GM18508 (cell line): ENCODE measurements around the gene XPNPEP3.

Experiments used
- ATAC-seq: cut with Tn5 transposase; IDR thresholded peaks from one replicate; pipeline ENCODE4 v1.9.1; 2021; ENCODE audit warnings: moderate number of reproducible peaks; ENCODE audit not compliant: insufficient read depth, unreplicated experiment

The XPNPEP3 gene

DNA sequence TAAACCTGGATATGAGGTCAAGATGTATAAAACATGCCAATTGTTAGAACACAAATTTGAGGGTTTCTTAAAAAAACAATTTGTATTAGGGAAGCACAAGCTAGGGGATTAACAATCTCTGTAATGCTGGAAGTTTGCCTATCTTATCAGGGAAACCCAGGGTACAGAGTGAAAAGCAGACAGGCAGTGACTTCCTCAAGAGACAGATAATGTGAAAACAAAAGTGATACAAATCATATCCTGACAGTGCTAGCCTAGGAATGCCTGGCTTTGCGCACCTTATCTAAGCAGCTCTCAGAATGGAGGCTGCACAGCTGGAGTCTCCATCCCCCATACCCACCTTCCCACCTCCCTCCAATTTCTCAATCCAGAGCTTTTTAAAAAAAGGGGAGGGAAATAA lies 71.7 kb downstream of the XPNPEP3 start:
- no peak for ATAC-seq

DNA sequence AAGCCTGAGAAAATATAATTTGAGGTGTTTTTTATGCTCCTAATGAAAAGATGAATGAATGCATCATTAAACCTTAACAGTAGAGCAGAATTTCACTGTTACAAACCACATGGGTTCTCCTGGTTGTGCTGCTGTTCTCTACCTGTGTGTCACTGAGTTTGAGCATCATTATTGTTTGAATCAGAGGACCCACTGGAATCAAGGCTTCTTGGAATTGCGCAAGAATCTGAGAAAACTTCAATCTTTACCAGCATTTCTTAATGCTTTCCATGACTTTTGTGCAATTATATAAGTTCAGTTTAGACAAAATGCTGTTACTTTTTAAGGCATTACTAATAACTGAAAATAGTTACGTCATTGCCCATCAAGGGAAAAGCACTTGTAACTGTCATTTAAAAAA lies 75.4 kb downstream of the XPNPEP3 start:
- ATAC-seq, result no peak

DNA sequence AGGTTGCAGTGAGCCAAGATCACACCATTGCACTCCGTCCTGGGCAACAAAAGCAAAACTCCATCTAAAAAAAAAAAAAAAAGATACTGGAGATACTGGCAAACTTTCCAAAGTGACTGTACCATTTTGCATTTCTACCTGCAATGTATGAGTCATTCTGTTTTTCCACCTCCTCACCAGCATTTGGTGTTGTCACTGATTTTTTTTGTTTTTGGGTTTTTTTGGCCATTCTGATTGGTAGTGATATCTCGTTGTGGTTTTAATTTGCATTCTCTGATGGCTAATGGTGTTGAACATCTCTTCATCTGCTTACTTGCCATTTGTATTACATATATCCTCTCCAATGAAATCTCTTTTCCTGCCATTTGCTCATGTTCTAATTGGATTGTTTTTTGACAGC lies 82.3 kb downstream of the XPNPEP3 start:
- ATAC-seq, result no peak

DNA sequence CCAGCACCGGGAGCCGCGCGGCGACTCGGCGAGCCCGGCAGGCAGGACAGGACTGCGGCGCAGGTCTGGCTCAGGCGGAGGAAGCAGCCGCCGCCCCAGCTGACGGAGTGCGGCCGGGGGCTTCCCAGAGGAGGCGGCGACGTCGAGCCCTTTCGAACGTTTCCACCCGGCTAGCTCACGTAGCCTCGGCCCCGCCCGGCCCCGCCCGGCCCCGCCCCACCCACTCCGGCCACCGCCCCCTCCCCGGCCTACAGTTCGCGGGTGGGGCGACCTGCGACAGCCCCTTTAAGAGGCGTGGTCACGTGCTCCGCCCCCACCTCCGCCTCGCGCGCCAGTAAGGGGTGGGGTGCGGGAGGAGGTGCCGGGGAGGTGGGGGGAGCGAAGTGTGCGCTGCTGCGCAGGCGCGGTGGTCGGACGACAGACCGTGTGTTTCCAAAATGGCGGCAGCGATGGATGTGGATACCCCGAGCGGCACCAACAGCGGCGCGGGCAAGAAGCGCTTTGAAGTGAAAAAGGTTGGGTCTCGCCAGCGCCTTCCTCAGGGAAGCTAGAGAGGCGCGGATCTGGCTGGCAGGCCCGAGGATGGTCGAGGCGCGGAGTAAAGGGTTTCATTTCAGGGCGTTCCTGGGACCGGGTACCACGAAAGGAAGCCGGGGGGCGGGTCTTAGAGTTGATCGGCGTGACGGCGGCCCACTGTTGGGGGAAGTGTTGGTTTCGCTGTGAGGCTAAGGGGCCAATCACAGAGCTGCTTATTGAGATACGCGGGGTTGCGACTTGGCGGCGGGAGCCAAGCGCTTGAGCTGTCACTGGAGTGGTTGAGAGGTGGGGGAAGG lies 94.2 kb downstream of the XPNPEP3 start, which contains the start of gene RBX1:
Gene RBX1 (plus strand): TSS at position 417 of the 833 bp plus-strand sequence. CDS start 21 bp downstream, at position 438.
- peak; percentile 71 for ATAC-seq

DNA sequence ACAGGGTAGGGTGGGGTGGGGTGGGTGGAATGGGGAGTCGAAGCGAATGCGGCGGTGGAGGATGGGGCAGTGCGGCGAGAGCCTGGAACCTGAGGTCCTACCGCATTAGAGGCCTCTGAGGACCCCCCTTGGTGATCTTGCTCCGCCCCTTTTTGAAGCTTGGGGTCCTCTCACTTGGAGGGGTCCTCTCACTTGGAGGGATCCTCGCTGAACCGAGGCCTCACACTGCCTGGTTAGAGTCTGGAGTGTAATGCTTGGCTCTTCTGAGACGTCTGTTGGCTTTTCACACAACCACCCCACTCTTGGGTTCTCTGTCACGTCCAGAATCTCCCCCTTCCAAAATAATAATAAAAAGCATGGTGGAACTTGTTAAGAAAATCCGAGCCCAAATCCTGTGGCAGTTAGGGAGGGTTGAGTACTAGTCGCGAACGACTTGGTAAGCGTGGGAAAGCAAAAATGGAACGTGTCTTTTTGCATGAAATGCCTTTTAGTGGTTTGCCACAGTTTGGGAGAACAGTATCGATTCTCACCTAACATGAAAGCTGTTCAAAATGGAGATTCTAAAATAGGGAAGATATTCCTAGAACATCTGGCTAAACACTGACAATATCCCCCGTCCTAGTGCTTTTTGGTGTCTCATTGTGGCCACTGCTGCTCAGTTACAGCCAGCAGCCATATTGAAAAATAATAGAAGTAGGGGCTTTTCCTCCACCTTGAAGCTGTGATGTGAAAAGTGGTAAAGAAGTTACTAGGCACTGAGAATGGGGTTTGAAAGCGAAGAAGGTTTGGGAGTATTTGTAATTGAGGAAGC lies 95.1 kb downstream of the XPNPEP3 start:
- ATAC-seq, result no peak

DNA sequence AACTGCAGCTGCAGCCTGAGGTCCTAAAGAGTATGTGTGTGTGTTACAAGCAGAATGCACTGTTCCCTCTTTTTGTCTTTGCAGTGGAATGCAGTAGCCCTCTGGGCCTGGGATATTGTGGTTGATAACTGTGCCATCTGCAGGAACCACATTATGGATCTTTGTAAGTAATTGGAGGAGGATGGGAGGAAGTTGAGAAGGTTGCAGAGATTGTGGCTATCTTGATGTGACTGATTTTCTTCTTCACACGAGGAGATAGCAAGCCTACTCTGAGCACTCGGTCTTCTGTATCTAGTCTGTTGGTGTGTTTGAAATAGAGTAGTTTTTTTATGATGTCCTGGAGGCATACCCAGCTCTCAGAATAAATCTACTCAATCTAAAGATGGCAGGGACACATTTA lies 96.5 kb downstream of the XPNPEP3 start:
- no peak for ATAC-seq

DNA sequence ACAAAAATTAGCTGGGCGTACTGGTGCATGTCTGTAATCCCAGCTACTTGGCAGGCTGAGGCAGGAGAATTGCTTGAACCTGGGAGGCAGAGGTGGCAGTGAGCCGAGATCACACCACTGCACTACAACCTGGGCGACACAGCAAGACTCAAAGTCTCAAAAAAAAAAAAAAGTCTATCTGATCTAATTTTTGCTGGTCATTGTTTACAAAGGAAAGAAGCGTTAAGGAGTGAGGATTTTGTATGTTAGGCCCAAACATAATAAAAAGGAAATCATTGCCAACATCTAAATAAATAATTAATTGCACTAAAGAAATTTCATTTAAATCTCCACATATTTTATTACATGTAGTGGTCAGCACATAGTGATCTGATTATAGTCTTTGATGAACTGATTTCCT lies 97.2 kb downstream of the XPNPEP3 start:
- no peak for ATAC-seq

DNA sequence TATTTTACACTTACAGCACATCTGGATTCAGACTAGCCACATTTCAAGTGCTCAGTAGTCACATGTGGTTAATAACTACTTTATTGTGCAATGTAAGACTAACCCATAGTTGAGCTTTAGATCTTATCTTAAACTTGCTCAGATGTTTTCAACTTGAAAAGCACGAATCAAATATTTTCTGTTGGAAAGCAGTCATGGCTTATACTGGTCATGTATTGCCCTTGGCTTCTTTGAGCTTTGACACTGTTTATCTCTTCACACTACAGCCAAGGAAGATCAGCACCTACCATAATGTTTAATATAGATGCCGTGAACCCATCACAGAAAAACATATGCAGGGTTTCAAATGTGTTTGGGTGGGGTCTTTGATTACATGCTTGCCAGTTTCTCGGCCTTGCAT lies 98.6 kb downstream of the XPNPEP3 start:
- ATAC-seq, result no peak

DNA sequence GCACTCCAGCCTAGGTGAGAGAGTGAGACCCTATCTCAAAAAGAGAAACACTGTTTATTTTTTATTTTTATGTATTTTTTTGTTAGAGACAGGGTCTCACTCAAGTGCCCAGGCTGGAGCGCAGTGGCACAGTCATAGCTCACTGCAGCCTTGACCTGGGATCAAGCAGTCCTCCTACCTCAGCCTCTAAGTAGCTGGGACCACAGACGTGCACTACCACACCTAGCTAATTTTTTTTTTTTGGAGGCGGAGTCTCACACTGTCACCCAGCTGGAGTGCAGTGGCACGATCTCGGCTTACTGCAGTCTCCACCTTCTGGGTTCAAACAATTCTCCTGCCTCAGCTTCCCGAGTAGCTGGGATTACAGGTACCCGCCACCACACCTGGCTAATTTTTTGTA lies 100.7 kb downstream of the XPNPEP3 start:
- no peak for ATAC-seq

DNA sequence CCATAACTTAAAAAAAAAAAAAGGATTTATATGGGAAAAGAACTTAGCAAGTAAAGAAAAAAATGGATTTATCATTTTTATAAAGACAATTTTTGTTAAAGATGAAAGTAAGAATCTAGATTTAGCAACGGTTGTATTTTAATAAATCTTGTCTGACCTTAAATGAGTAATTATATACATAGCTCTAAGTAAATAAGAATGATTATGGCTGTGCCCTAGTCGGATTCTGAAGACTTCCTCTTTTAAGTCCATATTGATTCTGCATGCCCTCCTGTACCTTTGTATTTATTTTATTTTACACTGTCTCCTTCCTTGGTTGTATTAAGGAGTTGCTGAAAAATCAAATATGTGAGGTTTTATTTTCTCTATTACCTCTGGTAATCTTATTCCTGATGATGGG lies 101.4 kb downstream of the XPNPEP3 start:
- no peak for ATAC-seq

DNA sequence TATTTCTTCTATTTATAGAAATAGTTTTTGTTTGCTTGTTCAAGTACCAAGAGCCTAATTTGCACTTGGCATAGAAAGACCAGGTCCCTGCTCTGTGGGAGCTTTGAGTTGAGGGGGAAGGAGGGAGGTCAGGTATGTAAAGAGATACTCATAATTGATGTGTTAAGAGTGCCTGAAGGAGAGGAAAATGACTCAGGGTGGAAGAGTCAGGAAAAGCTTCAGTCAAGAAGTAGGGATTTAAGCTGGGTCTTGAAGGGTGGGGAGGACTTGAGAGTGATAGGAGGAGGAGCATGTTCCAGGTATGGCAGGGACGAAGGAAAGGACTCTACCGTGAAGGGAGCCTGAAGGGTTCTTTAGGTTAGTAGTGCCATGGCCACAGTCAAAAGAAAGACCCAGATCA lies 103.2 kb downstream of the XPNPEP3 start:
- no peak for ATAC-seq

DNA sequence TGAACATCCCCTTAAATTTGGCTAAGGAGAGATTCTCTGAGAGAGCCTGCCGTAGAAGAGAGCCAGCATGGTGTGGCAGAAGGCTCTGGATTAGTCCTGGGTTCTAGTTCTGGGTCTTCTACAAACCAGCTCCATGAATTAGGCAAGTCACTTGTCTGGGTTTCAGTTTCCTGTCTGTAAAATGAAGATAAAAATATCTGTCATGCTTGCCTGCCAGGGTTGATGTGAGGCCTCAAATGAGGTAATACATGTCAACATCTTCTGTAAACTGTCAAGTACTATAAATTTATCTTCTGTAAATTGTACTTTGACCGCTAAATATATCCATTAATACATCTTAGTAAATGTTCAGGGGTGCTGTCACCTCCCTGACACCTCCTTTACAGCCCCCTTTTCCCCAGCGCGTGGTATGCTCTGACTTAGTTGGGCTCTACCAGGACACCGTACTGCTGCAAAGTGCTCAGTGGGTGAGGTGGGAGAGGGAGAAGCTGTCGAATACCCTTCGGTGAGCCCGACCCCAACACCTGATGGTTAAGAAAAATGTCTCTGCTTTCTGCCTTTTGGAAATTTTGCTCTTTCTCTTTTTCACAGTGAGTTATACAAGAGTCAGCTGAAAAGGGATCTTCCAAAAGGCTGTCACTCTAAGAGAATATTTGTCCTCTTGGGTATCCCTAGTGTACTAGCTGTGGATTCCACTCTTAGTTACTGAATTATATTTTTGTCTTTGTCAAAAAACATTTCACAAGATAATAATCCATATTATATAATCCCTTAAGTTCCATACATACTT lies 109.2 kb downstream of the XPNPEP3 start:
- ATAC-seq, result no peak

DNA sequence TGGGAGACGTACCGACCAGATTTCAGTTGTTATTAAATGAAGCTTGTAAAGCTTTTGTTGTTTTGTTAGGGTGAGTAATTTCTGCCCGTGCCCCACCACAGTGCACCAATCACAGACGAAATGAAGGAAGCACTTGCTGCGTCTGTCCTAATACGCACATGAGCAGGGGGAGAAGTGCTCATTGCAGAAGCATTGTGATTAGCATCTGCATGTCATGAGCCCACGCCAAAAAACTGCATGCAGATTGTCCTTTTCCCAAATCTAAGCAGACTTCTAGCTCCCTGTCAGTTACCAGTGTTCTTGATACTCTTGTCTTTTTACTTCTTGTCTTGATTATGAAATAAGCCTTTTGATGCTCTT lies 109.8 kb downstream of the XPNPEP3 start:
- ATAC-seq, result no peak

DNA sequence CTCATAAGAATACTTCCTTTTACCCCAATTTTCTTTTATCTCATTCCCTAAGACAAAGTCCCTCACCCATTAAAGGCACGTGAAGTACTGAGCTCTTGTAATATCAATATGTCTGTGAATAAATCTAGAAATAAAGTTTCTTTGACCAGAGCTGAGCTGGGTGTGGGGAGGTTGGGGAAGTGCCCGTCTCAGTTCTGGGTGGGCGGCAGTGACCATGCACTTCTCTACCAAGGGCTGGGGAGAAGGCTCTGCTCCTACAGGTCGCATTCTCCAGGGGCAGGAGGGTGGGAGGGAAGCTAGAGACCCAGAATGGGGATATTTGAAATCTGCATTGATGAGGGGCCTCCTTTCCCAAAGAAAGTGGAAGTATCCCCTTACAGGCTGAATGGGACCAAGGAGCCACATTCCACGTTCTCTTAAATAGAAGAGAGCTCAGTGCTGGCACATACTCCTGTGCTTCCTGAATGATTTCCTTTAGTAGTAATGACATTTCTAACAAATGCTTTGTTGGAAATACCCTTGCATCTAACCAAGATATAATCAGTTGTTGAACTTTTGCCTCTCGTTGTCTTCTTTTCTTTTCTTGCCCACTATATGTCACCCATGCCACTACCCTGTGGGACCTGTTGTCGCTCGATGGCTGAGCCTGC lies 110.3 kb downstream of the XPNPEP3 start:
- ATAC-seq, result no peak

DNA sequence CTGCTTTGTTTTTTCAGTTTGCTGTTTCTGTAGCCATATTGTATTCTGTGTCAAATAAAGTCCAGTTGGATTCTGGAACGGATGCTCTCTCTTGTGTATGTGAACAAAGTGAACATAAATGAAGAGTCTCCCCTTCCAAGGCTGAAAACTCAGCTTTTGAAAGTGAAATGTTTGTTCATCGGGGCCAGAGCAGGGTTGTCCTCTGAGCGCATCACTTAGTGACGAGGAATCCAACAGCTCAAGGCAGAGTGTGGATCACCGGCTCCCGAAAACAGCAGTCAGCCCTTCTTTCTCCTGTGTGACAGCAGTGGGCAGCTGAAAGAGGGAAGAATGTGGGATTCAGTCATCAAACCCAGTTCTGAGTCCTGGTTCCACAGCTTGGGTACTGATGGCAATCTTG lies 115.6 kb downstream of the XPNPEP3 start:
- no peak for ATAC-seq

DNA sequence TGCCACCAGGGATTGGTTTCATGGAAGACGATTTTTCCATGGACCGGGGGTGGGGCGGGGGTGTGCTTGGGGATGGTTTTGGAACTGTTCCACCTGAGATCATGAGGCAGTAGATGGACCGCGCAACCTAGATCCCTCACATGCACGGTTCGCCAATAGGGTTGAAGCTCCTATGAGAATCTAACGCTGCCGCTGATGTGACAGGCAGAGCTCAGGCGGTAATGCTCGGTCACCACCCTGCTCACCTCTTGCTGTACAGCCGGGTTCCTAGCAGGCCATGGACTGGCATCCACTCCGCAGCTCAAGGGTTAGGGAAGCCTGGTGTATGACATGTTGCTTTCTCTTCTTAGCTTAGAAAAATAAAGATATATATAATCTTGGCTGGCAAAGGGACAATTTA lies 116.2 kb downstream of the XPNPEP3 start:
- no peak for ATAC-seq

DNA sequence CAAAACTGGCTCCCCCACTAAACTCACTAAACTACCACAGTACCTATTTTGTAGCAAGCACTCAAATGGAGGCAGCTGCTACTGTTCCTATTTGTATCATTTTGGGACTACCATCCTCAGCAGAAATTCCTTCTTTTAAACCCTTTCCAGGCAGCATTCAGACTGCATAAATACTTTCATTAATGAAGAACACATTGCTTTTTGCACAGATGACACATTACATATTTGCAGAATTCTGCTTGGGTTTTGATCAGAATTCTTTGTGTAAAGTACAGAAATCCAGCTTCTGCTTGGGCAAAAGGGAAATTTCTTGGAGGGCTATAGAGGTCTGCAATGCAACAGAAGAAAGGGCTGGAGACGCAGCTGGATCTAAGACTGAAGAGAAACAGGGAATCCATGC lies 118.4 kb downstream of the XPNPEP3 start:
- no peak for ATAC-seq

DNA sequence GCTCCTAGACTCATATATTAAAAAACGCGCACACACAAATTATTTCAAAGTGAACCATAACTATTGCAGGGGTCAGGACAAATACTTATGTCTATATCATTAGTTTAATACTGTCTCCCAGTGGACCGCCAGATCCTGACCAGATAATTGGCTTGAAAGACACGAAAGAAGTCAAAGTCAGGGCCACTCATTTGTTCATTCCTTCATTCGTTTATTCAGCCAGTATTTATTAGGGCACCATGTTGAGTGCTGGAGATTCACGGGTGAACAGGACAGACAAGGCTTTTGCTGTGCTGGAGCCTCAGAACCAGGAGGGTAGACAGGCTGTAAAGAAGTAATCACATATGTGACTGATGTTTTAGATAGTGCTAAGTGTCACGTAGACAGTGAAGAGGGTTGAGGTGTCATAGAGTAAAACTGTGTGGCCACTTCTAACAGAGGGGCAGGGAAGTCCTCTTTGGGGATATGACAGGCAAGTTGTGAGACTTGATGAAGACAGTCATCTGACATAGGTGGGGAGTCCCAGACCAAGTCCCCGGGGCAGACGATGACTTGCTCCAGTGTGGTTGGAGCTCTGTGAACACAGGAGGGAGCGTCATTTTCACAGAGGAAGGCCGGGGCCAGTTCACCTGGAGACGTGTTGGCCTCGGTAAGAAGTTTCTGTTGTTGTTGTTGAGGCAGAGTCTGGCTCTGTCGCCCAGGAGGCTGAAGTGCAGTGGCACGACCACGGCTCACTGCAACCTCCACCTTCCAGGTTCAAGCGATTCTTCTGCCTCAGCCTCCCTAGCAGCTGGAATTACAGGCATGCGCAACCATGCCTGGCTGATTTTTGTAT lies 120.1 kb downstream of the XPNPEP3 start:
- no peak for ATAC-seq

DNA sequence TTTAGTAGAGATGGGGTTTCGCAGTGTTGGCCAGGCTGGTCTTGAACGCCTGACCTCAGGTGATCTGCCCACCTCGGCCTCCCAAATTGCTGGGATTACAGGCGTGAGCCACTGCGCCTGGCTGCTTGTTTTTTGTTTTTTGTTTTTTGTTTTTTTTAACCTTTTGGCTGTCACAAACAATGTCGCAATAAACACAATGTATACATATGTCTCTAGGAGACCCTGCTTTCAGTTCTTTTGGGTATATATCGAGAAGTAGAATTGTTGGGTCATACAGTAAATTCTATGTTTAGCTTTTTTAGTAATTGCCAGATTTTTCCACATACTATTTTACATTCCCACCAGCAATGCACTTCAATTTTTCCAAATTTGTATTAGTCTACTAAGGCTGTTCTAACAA lies 122.2 kb downstream of the XPNPEP3 start:
- ATAC-seq, result no peak

DNA sequence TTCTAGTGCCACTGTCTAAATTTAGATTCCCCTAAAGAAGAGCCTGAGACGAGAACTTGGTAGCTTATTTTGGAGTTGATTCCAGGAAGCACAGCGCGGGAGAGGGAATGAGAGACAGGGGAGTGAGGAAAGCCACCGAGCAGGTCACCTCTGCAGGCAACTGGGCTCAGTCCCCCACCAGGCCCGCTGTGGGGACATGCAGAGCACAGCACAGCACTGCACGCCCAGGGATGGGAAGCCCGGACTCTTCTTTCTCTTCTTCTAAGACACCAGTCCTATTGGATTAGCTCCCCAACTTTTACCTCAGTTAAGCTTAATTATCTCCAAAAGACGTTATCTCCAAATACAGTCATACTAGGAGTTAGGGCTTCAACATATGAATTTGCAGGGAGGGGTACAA lies 122.9 kb downstream of the XPNPEP3 start:
- ATAC-seq, result no peak
